Brain microvascular endothelial cell (primary cell): Measurements from ENCODE around the gene LCT.

Experiments used
- DNase-seq: peaks from one replicate; pipeline ENCODE4 v3.0.0-alpha.2; 2020
- H3K27ac ChIP-seq: fragments of 250-450 bp; sonication (Bioruptor Pico); 2 replicates; pipeline ENCODE4 v1.5.1; 2020; ENCODE audit warnings: mild to moderate bottlenecking, moderate library complexity
- H3K27me3 ChIP-seq: fragments of 250-450 bp; sonication (Bioruptor Pico); replicated peaks from 2 replicates; pipeline ENCODE4 v1.5.1; 2020; ENCODE audit warnings: mild to moderate bottlenecking
- H3K36me3 ChIP-seq: fragments of 250-450 bp; sonication (Bioruptor Pico); replicated peaks from 2 replicates; pipeline ENCODE4 v1.5.1; 2020; ENCODE audit warnings: mild to moderate bottlenecking
- H3K4me3 ChIP-seq: 2 replicates; pipeline ENCODE4 v1.5.1; 2011; ENCODE audit warnings: low read depth, mild to moderate bottlenecking, control low read depth, low read length, moderate library complexity
- in situ Hi-C: cut with HindIII; loops from 2 replicates; pipeline ENCODE4 v1.10.0; 2017; ENCODE audit warnings: low sequenced_read_pairs, low pct_ligation_motif_present
- TF ChIP-seq, protein P1 (sequence below): IDR thresholded peaks from 2 replicates; pipeline ENCODE4 v1.5.1; 2011; ENCODE audit warnings: low read depth, mild to moderate bottlenecking, moderate library complexity, low read length, control low read depth, inconsistent platforms; ENCODE audit errors: missing control alignments

The LCT gene

DNA sequence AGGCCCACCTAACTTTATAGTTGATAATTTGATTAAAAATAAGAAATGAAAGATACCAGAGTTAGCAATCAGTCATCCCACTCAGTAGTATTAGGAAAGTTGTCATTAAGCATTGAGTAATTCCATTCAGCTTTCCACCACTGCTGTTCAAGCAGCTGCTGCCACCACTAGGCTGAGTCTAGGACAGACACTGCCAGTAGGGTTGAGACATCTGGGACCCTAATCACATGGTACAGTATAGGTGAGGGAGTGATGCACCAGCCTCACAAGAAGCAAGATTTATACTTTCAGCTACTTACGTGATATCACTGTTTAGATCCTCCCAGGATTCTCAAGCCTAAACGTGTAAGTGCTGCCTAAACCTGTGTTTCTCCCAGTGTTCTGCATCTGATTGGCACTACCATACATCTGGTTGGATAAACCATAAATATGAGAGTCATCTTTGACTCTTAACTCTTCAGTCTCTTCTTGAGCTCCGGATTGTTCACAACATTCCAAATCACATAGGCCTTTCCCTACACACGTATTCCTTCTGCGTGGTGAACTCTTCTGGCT, 92.1 kb downstream of the LCT start:
- H3K36me3 ChIP-seq = peaks cover 3% of the 10 kb centered on the region
- DNase-seq = peak; percentile 18
- peak overlapping the region; percentile 33 for H3K27ac ChIP-seq
- TF ChIP-seq, protein P1, sequence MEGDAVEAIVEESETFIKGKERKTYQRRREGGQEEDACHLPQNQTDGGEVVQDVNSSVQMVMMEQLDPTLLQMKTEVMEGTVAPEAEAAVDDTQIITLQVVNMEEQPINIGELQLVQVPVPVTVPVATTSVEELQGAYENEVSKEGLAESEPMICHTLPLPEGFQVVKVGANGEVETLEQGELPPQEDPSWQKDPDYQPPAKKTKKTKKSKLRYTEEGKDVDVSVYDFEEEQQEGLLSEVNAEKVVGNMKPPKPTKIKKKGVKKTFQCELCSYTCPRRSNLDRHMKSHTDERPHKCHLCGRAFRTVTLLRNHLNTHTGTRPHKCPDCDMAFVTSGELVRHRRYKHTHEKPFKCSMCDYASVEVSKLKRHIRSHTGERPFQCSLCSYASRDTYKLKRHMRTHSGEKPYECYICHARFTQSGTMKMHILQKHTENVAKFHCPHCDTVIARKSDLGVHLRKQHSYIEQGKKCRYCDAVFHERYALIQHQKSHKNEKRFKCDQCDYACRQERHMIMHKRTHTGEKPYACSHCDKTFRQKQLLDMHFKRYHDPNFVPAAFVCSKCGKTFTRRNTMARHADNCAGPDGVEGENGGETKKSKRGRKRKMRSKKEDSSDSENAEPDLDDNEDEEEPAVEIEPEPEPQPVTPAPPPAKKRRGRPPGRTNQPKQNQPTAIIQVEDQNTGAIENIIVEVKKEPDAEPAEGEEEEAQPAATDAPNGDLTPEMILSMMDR = peak; percentile 50
- in situ Hi-C loops = no loop called here
- H3K4me3 ChIP-seq = no peak overlapping the region
- H3K27me3 ChIP-seq = no peaks in the 10 kb centered on the region

DNA sequence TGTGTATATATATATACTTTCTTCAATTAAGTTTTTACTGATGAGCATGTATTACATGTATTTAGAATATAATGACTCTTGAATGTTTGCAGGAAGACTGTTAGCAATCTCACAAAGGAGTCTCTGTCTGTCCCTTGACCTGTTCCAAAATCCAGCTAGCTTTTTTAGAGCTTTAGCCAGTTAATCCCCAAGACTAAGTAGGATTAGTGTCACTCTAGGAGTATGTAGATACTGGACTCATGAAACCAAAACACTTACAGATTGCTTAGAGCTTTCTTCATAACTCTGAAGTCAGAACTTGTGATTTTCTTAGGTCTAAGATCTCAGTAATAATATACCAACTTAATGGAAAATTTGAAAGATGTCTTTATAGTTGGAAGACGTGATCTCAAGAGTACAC, 93.1 kb downstream of the LCT start:
- Histone ChIP-seq H3K4me3 (peak overlapping the region; percentile 86), H3K36me3 (peaks cover 3% of the 10 kb centered on the region), H3K27ac (no peak overlapping the region), H3K27me3 (no peaks in the 10 kb centered on the region)
- in situ Hi-C loops = no loop called here
- no peak for DNase-seq
- TF ChIP-seq, protein P1 = no peak

DNA sequence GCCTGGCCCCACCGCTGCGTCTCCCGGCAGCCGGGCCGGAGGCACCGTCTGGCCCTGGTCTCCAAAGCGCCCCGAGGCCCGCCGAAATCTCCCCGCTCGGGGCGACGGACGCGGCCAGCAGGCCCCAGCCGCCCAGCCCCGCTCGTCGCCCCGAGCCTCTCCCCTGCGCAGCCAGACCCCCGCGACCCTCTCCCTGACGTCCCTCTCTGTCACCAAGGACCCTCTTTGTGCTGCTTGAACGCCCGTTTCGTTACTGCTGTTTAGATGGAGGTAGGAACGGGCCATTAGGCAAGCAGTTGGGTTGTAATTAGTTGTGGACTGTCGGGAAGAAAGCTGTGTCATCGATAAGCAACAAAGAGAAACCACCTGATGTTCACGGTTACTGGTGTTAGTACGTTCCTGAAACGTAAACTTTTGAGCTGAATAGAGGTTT, 94.6 kb downstream of the LCT start:
- TF ChIP-seq, protein P1 = no peak
- Histone ChIP-seq H3K27ac (peak overlapping the region; percentile 84), H3K27me3 (no peaks in the 10 kb centered on the region), H3K36me3 (no peaks in the 10 kb centered on the region), H3K4me3 (peak overlapping the region; percentile 86)
- DNase-seq = peak; percentile 18
- in situ Hi-C loops = no loop called here

DNA sequence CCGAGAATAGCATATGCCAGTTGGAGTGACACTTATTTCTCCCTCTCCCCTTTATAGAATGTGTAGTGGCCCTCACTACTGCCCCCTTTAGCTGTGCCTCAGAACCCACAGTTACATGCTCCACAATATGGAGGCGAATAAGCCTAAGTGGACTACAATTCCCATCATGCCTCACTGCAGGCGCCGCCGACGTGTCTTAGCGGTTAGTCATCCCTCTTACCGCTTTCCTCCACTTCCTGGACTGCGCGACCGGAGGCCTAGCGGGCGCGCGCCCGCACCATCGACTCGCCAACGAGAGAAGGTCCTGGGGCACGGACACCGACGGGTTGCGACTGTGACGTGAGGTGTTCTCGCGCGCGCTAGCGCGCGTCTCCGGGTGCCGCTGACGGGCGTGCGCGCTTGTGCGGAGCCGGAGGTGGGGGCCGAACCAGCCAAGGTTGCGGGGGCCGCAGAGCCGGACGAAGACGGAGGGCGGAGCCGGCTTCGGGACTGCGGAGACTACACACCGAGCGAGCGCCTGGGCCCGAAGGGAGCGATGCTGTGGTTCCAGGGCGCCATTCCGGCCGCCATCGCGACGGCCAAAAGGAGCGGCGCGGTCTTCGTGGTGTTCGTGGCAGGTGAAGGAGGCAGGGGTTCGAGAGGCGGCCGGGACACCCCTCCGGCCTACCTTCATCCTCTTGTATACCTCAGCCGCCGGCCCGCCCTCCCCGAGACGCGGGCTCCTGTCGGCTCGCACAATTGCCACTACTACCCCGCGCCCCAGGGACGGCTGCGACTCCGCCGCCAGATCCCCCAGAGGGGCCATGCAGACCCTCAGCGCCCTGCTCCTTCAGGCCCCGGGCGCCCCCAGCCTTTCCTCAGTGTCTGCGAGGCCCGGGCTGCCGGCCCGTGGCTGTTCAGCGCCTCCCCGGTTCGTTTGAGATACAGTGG, 95.3 kb downstream of the LCT start, which contains the start of gene UBXN4:
TSS of gene UBXN4 (plus strand) at position 461 of the 930 bp plus-strand sequence. CDS start at position 536, 75 bp downstream.
- H3K4me3 ChIP-seq = peak within 1 kb of the TSS; percentile 86
- peak; percentile 99 for DNase-seq
- peak within 1 kb of the TSS; percentile 84 for H3K27ac ChIP-seq
- H3K27me3 ChIP-seq = no peaks in the 10 kb centered on the region
- in situ Hi-C loops = no loop called here
- TF ChIP-seq, protein P1 = peak; percentile 60
- no peaks in the 10 kb centered on the region for H3K36me3 ChIP-seq

DNA sequence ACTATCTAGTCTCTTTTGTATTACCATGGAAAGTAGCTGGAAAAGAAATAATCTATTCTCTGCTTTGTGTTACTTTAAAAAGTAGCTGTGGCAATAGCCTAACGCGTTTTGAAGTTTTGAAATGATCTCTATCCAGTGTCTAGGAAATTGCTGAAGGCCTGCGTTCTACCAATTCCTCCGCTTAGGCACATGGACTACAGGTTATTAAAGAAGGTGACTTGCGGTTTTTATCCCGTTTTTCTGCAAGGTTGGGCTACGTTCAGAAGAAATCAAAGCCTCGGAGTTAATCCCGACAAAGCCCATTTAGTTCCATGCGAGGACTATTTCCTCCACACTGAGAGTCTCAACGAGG, 96.0 kb downstream of the LCT start:
- DNase-seq = no peak
- in situ Hi-C loops = no loop called here
- no peaks in the 10 kb centered on the region for H3K27me3 ChIP-seq
- no peak overlapping the region for H3K27ac ChIP-seq
- no peaks in the 10 kb centered on the region for H3K36me3 ChIP-seq
- TF ChIP-seq, protein P1 = no peak
- no peak overlapping the region for H3K4me3 ChIP-seq
